IPS-NIHi11 (cell line): ENCODE results near the gene SLC47A2.
A peak's percentile ranks its signal among the peaks of the same experiment; 100 is the strongest.
"Not testable (repeated sequence)": the region's sequence is repeated elsewhere in the genome, so short reads cannot be mapped to it uniquely, and the experiment has no call there.

ENCODE experiments used
- DNase-seq: peaks from one replicate; pipeline ENCODE4 v3.0.0; 2012; ENCODE audit warnings: mixed read lengths, low spot score

The SLC47A2 gene

GRCh38 chr17:19708431-19709175 lies 7.8 kb downstream of the SLC47A2 start:
- peak; percentile 14 for DNase-seq

- peak; percentile 6 for DNase-seq
Observed at GRCh38 chr17:19707728-19708221, 8.6 kb downstream of the SLC47A2 start.

- peak; percentile 35 for DNase-seq
Observed at GRCh38 chr17:19706791-19707727, 9.3 kb downstream of the SLC47A2 start.

GRCh38 chr17:19705771-19706770 lies 10.3 kb downstream of the SLC47A2 start:
- DNase-seq: peak; percentile 31

GRCh38 chr17:19705201-19705600 lies 11.2 kb downstream of the SLC47A2 start:
- no peak for DNase-seq

- DNase-seq: no peak
Observed at GRCh38 chr17:19703828-19704613, 12.4 kb downstream of the SLC47A2 start.

- no peak for DNase-seq
Observed at GRCh38 chr17:19703106-19703827, 13.1 kb downstream of the SLC47A2 start.

GRCh38 chr17:19702217-19702641 lies 14.2 kb downstream of the SLC47A2 start:
- DNase-seq: no peak

- DNase-seq: no peak
Observed at GRCh38 chr17:19686400-19687090, 29.8 kb downstream of the SLC47A2 start.

- not testable (repeated sequence) for DNase-seq
Observed at GRCh38 chr17:19684909-19685580, 31.3 kb downstream of the SLC47A2 start.

GRCh38 chr17:19683117-19683516 lies 33.3 kb downstream of the SLC47A2 start:
- DNase-seq: no peak

GRCh38 chr17:19678581-19679453 lies 37.6 kb downstream of the SLC47A2 start:
- DNase-seq: no peak

- DNase-seq: peak; percentile 20
Observed at GRCh38 chr17:19677736-19678379, 38.5 kb downstream of the SLC47A2 start.

GRCh38 chr17:19676896-19677295 lies 39.5 kb downstream of the SLC47A2 start:
- DNase-seq: no peak

GRCh38 chr17:19673623-19674022 lies 42.8 kb downstream of the SLC47A2 start:
- DNase-seq: no peak

GRCh38 chr17:19672009-19672750 lies 44.2 kb downstream of the SLC47A2 start:
- DNase-seq: no peak

GRCh38 chr17:19671433-19671832 lies 45.0 kb downstream of the SLC47A2 start:
- DNase-seq: no peak
